ENCODE measurements around the gene MMEL1. TPM values are rescaled to one million over a fixed set of nuclear protein-coding genes. Genes with fewer than 3 reads are reported as not detected.

Gene MMEL1
- total RNA-seq, 2 experiments from 2014 or later: not detected

DNA sequence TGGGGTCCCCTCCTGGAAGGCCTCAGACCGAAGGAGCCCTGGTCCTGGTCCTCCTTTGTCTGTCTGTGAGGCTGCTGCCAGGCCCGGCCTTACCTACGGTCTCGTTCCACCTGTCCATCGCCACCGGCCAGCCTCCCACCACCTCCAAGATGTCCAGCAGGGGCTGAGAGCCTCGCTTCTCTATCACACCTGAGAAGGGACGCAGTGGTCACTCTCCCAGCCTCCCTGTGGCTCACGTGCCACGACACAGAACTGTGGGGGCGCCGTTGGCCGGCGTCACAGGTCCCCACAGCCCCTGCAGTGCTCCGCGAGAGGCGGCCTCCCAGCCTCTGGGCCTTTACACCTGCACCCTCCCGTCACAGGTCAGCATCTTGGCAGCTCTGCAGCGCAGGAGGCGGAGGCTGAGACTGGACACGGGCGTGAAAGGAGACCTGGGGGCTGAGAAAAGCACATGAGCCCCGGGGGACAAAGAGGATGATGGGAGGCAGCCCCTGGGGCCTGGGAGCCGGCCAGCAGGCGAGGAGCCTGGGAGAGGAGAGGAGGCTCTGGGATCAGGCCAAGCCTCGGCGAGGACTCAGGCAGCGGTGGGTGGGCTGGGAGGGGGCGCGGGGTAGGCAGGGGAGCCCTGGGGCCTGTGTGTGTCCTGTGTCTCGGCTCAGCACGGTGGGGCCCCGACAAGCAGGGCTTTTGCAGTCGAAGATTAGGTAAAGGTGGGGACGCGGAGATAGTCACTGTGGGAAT is 25.8 kb downstream of the MMEL1 start:
- BruUV-seq (replicated peaks): no TSS peak
- Histone ChIP-seq H3K36me3 (ENCODE audit: insufficient read depth, low read length) (no peaks in the 10 kb centered on the region), H3K4me3 (ENCODE audit: low read depth, low read length, poor library complexity, severe bottlenecking) (no peak overlapping the region), H3K9me3 (ENCODE audit: low read length) (no peaks in the 10 kb centered on the region), H4K20me1 (ENCODE audit: insufficient read depth, low read length) (no peaks in the 10 kb centered on the region), H3K4me1 (ENCODE audit: insufficient read depth, low read length, poor library complexity, severe bottlenecking) (no peaks in the 10 kb centered on the region), H3K79me2 (ENCODE audit: insufficient read depth, low read depth, low read length) (no peaks in the 10 kb centered on the region), H3K4me2 (ENCODE audit: low read length) (no peak overlapping the region), H3K9me2 (ENCODE audit: insufficient read depth, low read length) (no peaks in the 10 kb centered on the region), H2AFZ (ENCODE audit: low read length) (no peak overlapping the region), H3K27ac (ENCODE audit: low read depth, low read length, poor library complexity, severe bottlenecking) (no peak overlapping the region)
- TF ChIP-seq EZH2phosphoT487 (IDR thresholded peaks at IDR 0.05; ENCODE audit: borderline replicate concordance, low read depth, low read length) (no peak), CTCF (conservative IDR thresholded peaks at IDR 0.05; ENCODE audit: low read length) (no peak)
- POLR2A ChIA-PET: no interaction called here
- intact Hi-C loops (cut with micrococcal nuclease; ENCODE audit: unreplicated experiment): no loop called here
- no peak for DNase-seq (ENCODE audit: low spot score)
- CTCF ChIA-PET (ENCODE audit: unreplicated experiment): interaction anchor here (0.6 kb wide), 1 partner anchor 482 kb away, joined by 7 read pairs; no protein-coding TSS in a partner anchor

GRCh38 chr1:2606396-2606880 is 26.4 kb downstream of the MMEL1 start:
- intact Hi-C loops (cut with micrococcal nuclease; ENCODE audit: unreplicated experiment): no loop called here

More at GRCh38 chr1:2606396-2606880, 26.4 kb downstream of the MMEL1 start:
- H3K9me2 ChIP-seq (ENCODE audit: insufficient read depth, low read length): no peaks in the 10 kb centered on the region
- H2AFZ ChIP-seq (ENCODE audit: low read length): no peak overlapping the region
- no peaks in the 10 kb centered on the region for H3K79me2 ChIP-seq (ENCODE audit: insufficient read depth, low read depth, low read length)
- no peak overlapping the region for H3K27ac ChIP-seq (ENCODE audit: low read depth, low read length, poor library complexity, severe bottlenecking)
- DNase-seq (ENCODE audit: low spot score): no peak
- no peak for TF ChIP-seq EZH2phosphoT487 (IDR thresholded peaks at IDR 0.05; ENCODE audit: borderline replicate concordance, low read depth, low read length)
- no peak for TF ChIP-seq CTCF (conservative IDR thresholded peaks at IDR 0.05; ENCODE audit: low read length)
- ChIA-PET POLR2A (no interaction called here), CTCF (ENCODE audit: unreplicated experiment) (interaction anchor here (0.6 kb wide), 1 partner anchor 483 kb away, joined by 7 read pairs; no protein-coding TSS in a partner anchor)
- no peaks in the 10 kb centered on the region for H4K20me1 ChIP-seq (ENCODE audit: insufficient read depth, low read length)
- no peaks in the 10 kb centered on the region for H3K36me3 ChIP-seq (ENCODE audit: insufficient read depth, low read length)
- no peak overlapping the region for H3K4me2 ChIP-seq (ENCODE audit: low read length)
- no peaks in the 10 kb centered on the region for H3K9me3 ChIP-seq (ENCODE audit: low read length)
- no peaks in the 10 kb centered on the region for H3K4me1 ChIP-seq (ENCODE audit: insufficient read depth, low read length, poor library complexity, severe bottlenecking)
- H3K4me3 ChIP-seq (ENCODE audit: low read depth, low read length, poor library complexity, severe bottlenecking): no peak overlapping the region
- BruUV-seq (replicated peaks): no TSS peak

Data from OCI-LY7 (cell line).